Astrocyte of the cerebellum (primary cell): Measurements from ENCODE around the gene PDE2A.

ENCODE experiments used
- DNase-seq: peaks from one replicate; pipeline ENCODE4 v3.0.0-alpha.2; 2011; ENCODE audit warnings: low read depth
- H3K4me3 ChIP-seq: 2 replicates; pipeline ENCODE4 v1.5.1; 2011; ENCODE audit warnings: mild to moderate bottlenecking, low read depth, low read length, moderate library complexity
- in situ Hi-C: cut with HindIII; loops from 2 replicates; pipeline ENCODE4 v1.10.0; 2017; ENCODE audit warnings: low sequenced_read_pairs
- TF ChIP-seq, protein P1 (sequence below): IDR thresholded peaks from 2 replicates; pipeline ENCODE4 v1.5.1; 2012; ENCODE audit warnings: low read length, low read depth, moderate library complexity, mild to moderate bottlenecking; ENCODE audit errors: missing control alignments

PDE2A gene

DNA sequence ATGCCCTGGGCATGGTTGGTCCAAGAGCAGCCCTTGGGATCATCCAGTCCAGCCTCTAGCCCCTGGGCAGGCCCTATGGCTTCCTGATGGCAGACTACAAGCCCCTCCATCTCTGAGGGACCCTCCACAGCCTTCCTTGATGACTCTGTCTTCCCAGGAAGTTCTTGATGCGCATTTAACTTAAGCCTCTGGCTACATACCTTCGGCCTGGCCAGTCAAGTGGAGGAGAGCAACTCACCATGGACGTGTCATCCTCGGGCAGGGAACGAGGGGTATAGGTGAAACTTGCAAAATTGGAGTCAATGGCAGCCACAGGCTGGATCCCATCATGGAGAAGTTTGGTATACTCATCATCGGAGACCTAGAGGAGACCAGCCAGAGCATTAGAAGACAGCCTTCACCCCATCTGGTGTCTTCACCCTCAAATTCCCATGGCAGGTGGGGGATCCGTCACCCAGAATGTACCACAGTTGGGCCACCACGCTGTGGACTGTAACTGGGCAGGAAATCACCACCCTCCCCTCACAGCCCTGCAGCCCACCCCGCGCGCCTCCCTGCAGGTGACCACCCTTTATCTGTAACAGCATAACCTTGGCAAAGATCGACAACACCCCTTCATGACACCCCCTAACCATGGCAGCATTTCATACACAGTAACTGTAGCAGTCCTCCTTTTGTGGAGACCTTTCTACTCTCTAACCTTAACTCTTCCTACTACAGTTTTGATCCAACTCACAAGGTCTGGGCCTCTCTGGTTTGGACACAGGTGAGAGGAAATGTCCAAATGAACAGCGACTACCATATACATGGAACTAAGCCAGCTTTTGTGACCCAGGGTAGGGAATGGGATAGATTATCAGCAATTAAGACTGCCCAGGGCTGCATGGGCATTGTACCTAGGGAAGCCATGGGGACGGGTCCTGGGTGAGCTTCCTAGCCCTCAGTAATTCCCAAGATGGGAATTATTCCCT is 91.7 kb downstream of the PDE2A start:
- in situ Hi-C loops: no loop called here
- DNase-seq: no peak
- TF ChIP-seq, protein P1, sequence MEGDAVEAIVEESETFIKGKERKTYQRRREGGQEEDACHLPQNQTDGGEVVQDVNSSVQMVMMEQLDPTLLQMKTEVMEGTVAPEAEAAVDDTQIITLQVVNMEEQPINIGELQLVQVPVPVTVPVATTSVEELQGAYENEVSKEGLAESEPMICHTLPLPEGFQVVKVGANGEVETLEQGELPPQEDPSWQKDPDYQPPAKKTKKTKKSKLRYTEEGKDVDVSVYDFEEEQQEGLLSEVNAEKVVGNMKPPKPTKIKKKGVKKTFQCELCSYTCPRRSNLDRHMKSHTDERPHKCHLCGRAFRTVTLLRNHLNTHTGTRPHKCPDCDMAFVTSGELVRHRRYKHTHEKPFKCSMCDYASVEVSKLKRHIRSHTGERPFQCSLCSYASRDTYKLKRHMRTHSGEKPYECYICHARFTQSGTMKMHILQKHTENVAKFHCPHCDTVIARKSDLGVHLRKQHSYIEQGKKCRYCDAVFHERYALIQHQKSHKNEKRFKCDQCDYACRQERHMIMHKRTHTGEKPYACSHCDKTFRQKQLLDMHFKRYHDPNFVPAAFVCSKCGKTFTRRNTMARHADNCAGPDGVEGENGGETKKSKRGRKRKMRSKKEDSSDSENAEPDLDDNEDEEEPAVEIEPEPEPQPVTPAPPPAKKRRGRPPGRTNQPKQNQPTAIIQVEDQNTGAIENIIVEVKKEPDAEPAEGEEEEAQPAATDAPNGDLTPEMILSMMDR: no peak
- H3K4me3 ChIP-seq: no peak overlapping the region

DNA sequence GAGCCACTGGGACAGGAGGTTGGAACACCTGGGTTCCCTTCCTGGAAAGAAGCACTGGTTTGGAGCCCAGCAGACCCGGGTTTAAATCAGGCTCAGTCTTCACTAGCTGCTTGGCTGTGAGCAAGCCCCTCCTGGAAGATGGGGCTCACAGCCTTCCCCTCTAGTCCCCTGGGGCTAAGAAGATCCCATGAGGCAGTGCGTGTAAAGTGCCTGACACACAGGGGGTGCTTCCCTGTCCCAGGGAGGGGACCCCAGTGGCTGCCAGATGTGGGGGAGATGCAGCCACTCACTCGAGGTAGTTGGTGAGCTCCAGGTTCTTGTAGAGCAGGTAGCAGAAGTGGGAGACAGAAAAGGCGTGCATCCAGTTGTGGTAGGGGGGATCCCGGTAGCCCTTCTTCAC is 93.2 kb downstream of the PDE2A start:
- TF ChIP-seq, protein P1: no peak

DNA sequence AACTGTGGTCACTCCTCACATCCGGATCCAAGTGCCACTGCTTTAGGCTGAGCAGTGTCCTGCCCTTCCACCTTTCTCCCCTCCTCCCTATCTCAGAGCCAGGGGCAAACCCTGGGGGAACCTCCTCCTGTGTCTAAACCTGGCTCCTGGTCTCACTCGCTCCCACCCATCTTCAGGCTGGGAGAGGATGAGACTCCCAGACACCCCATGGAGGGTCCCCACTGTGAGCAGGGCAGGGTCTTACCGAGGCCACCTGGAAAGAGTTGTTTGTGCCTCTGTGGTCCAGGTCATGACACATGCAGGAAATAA is 93.6 kb downstream of the PDE2A start:
- TF ChIP-seq, protein P1: no peak
- no peak for DNase-seq
- no peak overlapping the region for H3K4me3 ChIP-seq
- in situ Hi-C loops: no loop called here

More for the DNA sequence above, 93.2 kb downstream of the PDE2A start:
- in situ Hi-C loops: no loop called here
- no peak for DNase-seq
- no peak overlapping the region for H3K4me3 ChIP-seq

DNA sequence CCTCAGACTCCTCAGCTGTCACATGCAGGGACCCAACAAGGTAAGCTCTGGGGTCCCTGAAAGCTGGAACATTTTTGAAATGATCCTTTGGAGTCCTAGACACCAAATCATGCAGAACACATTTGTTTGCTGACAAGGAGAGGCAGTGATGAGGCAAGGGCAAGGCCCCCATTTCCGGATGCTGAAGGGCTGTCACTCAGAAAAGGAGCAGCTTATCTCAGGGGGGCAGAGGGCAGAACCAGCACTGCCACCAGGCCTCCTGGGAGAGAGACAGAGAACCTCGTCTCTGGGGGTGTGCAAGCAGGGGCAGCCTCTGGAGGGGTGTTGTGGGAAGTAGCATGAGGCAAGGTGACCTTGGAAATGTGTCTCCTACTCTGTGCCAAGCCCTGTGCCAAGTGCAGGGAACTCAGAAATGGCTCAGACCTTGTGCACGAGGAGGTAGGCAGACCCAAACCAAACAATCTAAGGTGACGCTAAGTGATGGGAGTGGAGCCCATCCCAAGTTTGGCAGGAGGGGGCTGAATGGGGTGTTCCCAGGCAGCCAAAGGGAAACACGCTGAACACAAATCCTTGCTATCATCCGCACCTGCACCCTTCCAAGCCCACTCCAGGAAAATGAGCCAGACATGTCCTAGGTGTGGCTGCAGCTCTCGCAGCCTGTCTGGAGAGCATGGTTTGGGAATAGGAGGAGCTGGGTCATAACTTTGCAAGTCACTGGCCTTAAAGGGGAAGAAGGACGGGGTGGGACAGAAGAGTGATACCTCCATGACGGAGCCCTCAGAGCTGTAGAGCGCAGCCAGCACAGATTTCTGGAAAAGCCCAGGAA is 94.2 kb downstream of the PDE2A start:
- in situ Hi-C loops: no loop called here
- no peak overlapping the region for H3K4me3 ChIP-seq
- DNase-seq: no peak
- TF ChIP-seq, protein P1: no peak

DNA sequence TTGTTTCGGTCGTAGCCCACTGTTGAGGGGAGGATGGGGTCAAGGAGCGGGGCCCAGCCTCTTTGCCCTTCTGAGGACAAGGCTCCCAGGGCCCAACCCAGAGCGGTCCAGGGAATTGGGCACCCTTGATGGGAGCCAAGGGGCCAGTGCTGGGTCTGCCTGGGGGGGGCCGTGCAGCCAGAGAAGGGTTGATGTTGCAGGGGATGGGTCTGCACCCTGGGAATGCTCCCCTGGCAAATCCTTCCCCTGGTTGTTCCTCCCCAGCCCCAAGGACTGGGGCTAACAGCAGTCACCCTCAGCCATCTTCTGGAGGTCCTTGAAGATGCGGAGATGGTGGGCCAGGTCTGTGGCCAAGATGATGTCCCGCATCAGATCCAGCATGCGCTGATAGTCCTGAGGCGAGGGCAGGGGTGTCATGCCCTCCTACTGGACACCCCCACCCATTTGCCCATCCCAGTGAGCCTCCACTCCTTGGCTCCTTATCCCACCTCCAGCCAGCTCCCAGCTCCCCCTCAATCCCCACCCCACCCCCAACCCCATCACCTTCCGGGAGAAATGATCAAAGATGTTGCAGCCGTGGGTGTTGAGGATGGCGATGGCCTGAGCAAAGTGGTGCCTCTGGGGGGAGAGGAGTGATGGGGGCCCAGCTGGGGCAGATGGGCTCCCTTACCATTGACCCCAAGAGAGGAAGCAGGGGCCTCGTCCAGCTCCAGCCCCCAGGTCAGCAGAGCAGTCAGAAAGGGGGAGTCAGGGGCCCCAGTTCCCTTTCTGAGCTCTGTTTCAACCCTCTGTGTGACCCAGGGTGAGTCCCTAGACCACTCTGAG is 95.0 kb downstream of the PDE2A start:
- TF ChIP-seq, protein P1: no peak
- no peak for DNase-seq
- no peak overlapping the region for H3K4me3 ChIP-seq
- in situ Hi-C loops: no loop called here

DNA sequence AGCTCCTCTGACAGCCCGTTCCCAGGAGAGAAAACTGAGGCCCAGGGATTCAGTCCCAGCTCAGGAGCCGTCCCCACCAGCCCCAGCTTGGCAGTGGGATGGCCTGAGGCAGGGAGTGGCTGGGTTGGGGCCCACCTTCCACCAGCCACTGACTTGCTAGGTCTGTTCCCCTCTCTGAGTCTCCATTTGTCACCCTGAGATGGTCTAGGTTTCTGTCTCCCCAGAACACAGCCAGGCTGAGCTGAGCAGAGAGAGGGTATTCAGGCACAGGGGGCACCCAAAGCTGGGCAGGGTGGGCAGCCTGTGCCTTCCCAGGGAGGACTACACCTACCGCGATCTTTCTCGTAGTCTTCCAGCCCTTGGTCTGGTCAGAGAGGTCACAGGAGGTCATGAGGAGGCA is 95.7 kb downstream of the PDE2A start:
- in situ Hi-C loops: no loop called here
- DNase-seq: no peak
- TF ChIP-seq, protein P1: no peak
- no peak overlapping the region for H3K4me3 ChIP-seq
